Measurements from ENCODE around the gene LHPP. TPM values are rescaled to one million over a fixed set of nuclear protein-coding genes. Genes with fewer than 3 reads are reported as not detected.

The LHPP gene
- total RNA-seq, 1 donor from 2014 or later, result 24.5 TPM

DNA sequence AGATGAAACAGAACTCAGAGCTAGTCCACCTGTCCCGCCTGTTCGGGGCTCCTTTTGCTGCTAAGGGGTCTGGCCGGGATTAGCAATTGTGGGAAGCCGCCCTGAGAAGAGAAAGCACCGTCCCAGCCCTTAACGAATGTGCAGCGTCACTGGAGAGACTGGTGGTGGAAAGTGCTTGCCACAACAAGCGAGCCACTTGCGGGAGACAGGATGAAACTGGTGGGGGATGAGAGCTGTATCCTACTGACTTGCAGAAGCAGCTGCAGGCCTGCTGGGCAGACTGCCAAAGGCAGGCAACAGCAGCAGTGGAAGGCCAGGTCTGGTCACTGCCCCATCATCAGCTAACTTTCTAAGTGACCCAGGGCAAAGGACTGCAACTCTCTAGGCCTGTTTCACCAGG is 187.1 kb downstream of the LHPP start:
- H3K27ac ChIP-seq, result peak overlapping the region; percentile 67
- H3K9me3 Mint-ChIP-seq, result no peaks in the 10 kb centered on the region

DNA sequence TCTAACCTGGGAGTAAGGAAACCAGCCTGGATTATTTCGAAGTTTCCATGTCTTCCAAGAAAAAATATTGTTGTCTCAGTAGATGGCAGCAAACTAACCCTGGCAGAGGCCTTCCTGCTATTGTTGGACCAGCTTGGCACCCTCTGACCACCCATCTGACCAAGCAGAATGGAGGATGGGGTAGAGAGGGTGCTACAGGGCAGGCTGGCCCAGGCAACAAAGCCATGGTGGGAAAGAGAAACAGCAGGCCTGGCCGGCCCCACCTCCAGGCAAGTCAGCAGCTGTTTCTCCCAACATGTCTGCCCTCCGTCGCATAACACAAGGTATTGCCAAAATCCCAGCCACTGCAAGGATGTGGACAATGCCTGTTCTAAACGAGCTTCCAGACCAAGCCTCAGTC is 187.6 kb downstream of the LHPP start:
- H3K9ac ChIP-seq, result no peak overlapping the region
- H3K79me2 ChIP-seq (ENCODE audit: low read depth), result peaks cover 19% of the 10 kb centered on the region
- peaks cover 44% of the 10 kb centered on the region for H3K4me1 ChIP-seq
- Mint-ChIP-seq H3K36me3 (no peaks in the 10 kb centered on the region), H3K4me3 (no peak overlapping the region), H3K27me3 (ENCODE audit: insufficient read depth, low read depth) (no peaks in the 10 kb centered on the region), H3K27ac (no peak overlapping the region), H3K9me3 (no peaks in the 10 kb centered on the region), H3K4me1 (peaks cover 26% of the 10 kb centered on the region)
- TF ChIP-seq, protein P1, sequence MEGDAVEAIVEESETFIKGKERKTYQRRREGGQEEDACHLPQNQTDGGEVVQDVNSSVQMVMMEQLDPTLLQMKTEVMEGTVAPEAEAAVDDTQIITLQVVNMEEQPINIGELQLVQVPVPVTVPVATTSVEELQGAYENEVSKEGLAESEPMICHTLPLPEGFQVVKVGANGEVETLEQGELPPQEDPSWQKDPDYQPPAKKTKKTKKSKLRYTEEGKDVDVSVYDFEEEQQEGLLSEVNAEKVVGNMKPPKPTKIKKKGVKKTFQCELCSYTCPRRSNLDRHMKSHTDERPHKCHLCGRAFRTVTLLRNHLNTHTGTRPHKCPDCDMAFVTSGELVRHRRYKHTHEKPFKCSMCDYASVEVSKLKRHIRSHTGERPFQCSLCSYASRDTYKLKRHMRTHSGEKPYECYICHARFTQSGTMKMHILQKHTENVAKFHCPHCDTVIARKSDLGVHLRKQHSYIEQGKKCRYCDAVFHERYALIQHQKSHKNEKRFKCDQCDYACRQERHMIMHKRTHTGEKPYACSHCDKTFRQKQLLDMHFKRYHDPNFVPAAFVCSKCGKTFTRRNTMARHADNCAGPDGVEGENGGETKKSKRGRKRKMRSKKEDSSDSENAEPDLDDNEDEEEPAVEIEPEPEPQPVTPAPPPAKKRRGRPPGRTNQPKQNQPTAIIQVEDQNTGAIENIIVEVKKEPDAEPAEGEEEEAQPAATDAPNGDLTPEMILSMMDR (IDR thresholded peaks at IDR 0.05), result no peak
- TF ChIP-seq EZH2phosphoT487 (IDR thresholded peaks at IDR 0.05), result no peak
- H3K27ac ChIP-seq, result peak overlapping the region; percentile 67
- peaks cover 15% of the 10 kb centered on the region for H3F3A ChIP-seq (ENCODE audit: low read depth)
- no peak overlapping the region for H2AFZ ChIP-seq (replicated peaks)
- no peak overlapping the region for H3K4me3 ChIP-seq
- peaks cover 41% of the 10 kb centered on the region for H4K20me1 ChIP-seq (ENCODE audit: low read depth)
- H3K27me3 ChIP-seq, result no peaks in the 10 kb centered on the region
- no peaks in the 10 kb centered on the region for H3K36me3 ChIP-seq
- peak overlapping the region; percentile 22 for H3K4me2 ChIP-seq
- DNase-seq (ENCODE audit: low spot score), result no peak
- no peaks in the 10 kb centered on the region for H3K9me3 ChIP-seq (ENCODE audit: low read depth)

More for the DNA sequence above, 187.1 kb downstream of the LHPP start:
- H4K20me1 ChIP-seq (ENCODE audit: low read depth), result peaks cover 43% of the 10 kb centered on the region
- no peak for DNase-seq (ENCODE audit: low spot score)
- H3K4me3 Mint-ChIP-seq, result no peak overlapping the region
- H3K4me3 ChIP-seq, result no peak overlapping the region
- H3K27me3 Mint-ChIP-seq (ENCODE audit: insufficient read depth, low read depth), result no peaks in the 10 kb centered on the region
- no peaks in the 10 kb centered on the region for H3K36me3 Mint-ChIP-seq
- H3F3A ChIP-seq (ENCODE audit: low read depth), result peaks cover 20% of the 10 kb centered on the region
- H2AFZ ChIP-seq (replicated peaks), result no peak overlapping the region
- H3K9ac ChIP-seq, result no peak overlapping the region
- no peaks in the 10 kb centered on the region for H3K9me3 ChIP-seq (ENCODE audit: low read depth)
- peaks cover 19% of the 10 kb centered on the region for H3K79me2 ChIP-seq (ENCODE audit: low read depth)
- TF ChIP-seq EZH2phosphoT487 (IDR thresholded peaks at IDR 0.05), result no peak
- no peak for TF ChIP-seq EZH2 (IDR thresholded peaks at IDR 0.05)
- TF ChIP-seq, protein P1 (IDR thresholded peaks at IDR 0.05), result no peak
- H3K4me2 ChIP-seq, result peak overlapping the region; percentile 22
- no peaks in the 10 kb centered on the region for H3K36me3 ChIP-seq
- peaks cover 49% of the 10 kb centered on the region for H3K4me1 ChIP-seq
- no peaks in the 10 kb centered on the region for H3K27me3 ChIP-seq
- peaks cover 31% of the 10 kb centered on the region for H3K4me1 Mint-ChIP-seq
- H3K27ac Mint-ChIP-seq, result no peak overlapping the region

DNA sequence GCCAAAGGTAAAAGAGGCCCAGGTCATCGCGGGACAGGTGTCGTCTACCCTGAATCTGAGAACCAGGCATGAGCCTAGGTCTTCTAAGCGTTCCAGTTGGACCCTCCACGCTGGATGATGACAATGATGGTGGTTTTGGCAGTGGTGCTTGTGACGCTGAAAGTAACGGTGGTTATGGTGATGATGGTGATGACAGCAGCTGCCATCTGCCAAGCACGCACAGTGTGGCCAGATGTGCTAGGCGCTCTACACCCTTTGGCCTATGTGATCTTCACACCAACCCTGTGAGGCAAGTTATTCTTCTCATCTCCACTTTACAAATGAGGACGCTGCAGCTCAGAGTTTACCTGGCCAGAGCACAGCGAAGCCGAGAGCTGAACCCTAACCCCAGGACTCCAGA is 188.6 kb downstream of the LHPP start:
- Histone ChIP-seq H2AFZ (replicated peaks) (no peak overlapping the region), H3K9me3 (ENCODE audit: low read depth) (no peaks in the 10 kb centered on the region), H3K9ac (no peak overlapping the region), H3K36me3 (no peaks in the 10 kb centered on the region), H3K4me3 (no peak overlapping the region), H3K27me3 (no peaks in the 10 kb centered on the region), H4K20me1 (ENCODE audit: low read depth) (peaks cover 40% of the 10 kb centered on the region), H3F3A (ENCODE audit: low read depth) (peaks cover 6% of the 10 kb centered on the region), H3K4me2 (no peak overlapping the region), H3K27ac (no peak overlapping the region), H3K79me2 (ENCODE audit: low read depth) (peaks cover 19% of the 10 kb centered on the region), H3K4me1 (peaks cover 33% of the 10 kb centered on the region)
- TF ChIP-seq EZH2phosphoT487 (IDR thresholded peaks at IDR 0.05), result no peak
- TF ChIP-seq EZH2 (IDR thresholded peaks at IDR 0.05), result no peak
- TF ChIP-seq, protein P1 (IDR thresholded peaks at IDR 0.05), result no peak
- H3K27me3 Mint-ChIP-seq (ENCODE audit: insufficient read depth, low read depth), result peaks cover 2% of the 10 kb centered on the region
- DNase-seq (ENCODE audit: low spot score), result no peak
- no peaks in the 10 kb centered on the region for H3K36me3 Mint-ChIP-seq
- H3K27ac Mint-ChIP-seq, result peak overlapping the region; percentile 12
- H3K4me3 Mint-ChIP-seq, result no peak overlapping the region
- peaks cover 21% of the 10 kb centered on the region for H3K4me1 Mint-ChIP-seq
- no peaks in the 10 kb centered on the region for H3K9me3 Mint-ChIP-seq

Measured in neural progenitor cell (in vitro differentiated cells).